H1 (cell line): ENCODE measurements around the gene MTF1. TPM values are rescaled to one million over a fixed set of nuclear protein-coding genes. Genes with fewer than 3 reads are reported as not detected.

ENCODE experiments used
- CTCF ChIA-PET: fragments of 300-600 bp; sonication (Branson Sonifier 250); formaldehyde crosslinking; loops from one replicate; lab custom pipeline; 2021; ENCODE audit not compliant: partially characterized antibody; lab: Charles Lee
- POLR2A ChIA-PET: fragments of 300-600 bp; sonication (Branson Sonifier 250); formaldehyde crosslinking; loops from one replicate; lab custom pipeline; 2021; ENCODE audit warnings: inconsistent platforms; ENCODE audit not compliant: partially characterized antibody; lab: Charles Lee
- DNase-seq, 2 experiments: peaks; one replicate each; pipeline versions ENCODE4 v3.0.0 to v3.0.0-alpha.2; 2010 to 2022; ENCODE audit warnings: low spot score in 2 of 2, low read depth in 1 of 2, mixed read lengths in 1 of 2
- FAIRE-seq: peaks from 2 replicates; lab custom pipeline; 2011; peaks lifted over from hg19 to GRCh38; lab: Jason Lieb, UNC
- H2AFZ ChIP-seq: 2 replicates; pipeline ENCODE4 v1.8.1; 2012; ENCODE audit warnings: low read length, inconsistent platforms
- H2AK5ac ChIP-seq: 2 replicates; pipeline ENCODE4 v1.6.1; 2013; ENCODE audit warnings: low read depth, low read length
- H2BK120ac ChIP-seq: replicated peaks from 2 replicates; pipeline ENCODE3; 2013; ENCODE audit warnings: low read depth, low read length, inconsistent platforms
- H2BK12ac ChIP-seq: 2 replicates; pipeline ENCODE4 v1.6.1; 2013; ENCODE audit warnings: low read depth, low read length
- H2BK15ac ChIP-seq: 2 replicates; pipeline ENCODE4 v1.6.1; 2013; ENCODE audit warnings: low read length
- H2BK20ac ChIP-seq: 2 replicates; pipeline ENCODE4 v1.6.1; 2013; ENCODE audit warnings: low read length
- H2BK5ac ChIP-seq: 2 replicates; pipeline ENCODE4 v1.6.1; 2013; ENCODE audit warnings: low read depth, low read length
- H3K14ac ChIP-seq: 2 replicates; pipeline ENCODE4 v1.6.1; 2013; ENCODE audit warnings: inconsistent platforms; ENCODE audit not compliant: insufficient read length
- H3K18ac ChIP-seq: 2 replicates; pipeline ENCODE4 v1.6.1; 2013; ENCODE audit warnings: low read length; ENCODE audit errors: extremely low read depth
- H3K23ac ChIP-seq: 2 replicates; pipeline ENCODE4 v1.6.1; 2013; ENCODE audit warnings: inconsistent platforms; ENCODE audit not compliant: insufficient read length
- H3K23me2 ChIP-seq: 2 replicates; pipeline ENCODE4 v1.6.1; 2013; ENCODE audit warnings: low read depth, low read length
- H3K27ac ChIP-seq: 2 replicates; pipeline ENCODE4 v1.6.1; 2011; ENCODE audit warnings: low read depth, low read length, inconsistent platforms
- H3K27me3 ChIP-seq, 4 experiments: replicated peaks in 1 of 4; 1 replicate in 1 of 4; 2 replicates in 3 of 4; pipeline versions ENCODE4 v1.6.1 to v1.8.1; 2011 to 2013; ENCODE audit warnings: low read length in 3 of 4, mild to moderate bottlenecking in 3 of 4, inconsistent platforms in 2 of 4, mixed read lengths in 2 of 4, moderate library complexity in 1 of 4; ENCODE audit not compliant: control insufficient read depth in 3 of 4, insufficient read depth in 3 of 4; ENCODE audit errors: extremely low read depth in 1 of 4
- H3K36me3 ChIP-seq, 4 experiments: 2 replicates each; pipeline versions ENCODE4 v1.6.1 to v1.8.1; 2011 to 2013; ENCODE audit warnings: mild to moderate bottlenecking in 4 of 4, low read length in 3 of 4, moderate library complexity in 2 of 4, control low read depth in 1 of 4, inconsistent platforms in 1 of 4; ENCODE audit not compliant: insufficient read depth in 4 of 4, control insufficient read depth in 2 of 4
- H3K4ac ChIP-seq: replicated peaks from 2 replicates; pipeline ENCODE3; 2013; ENCODE audit warnings: low read length, low read depth, mixed read lengths, inconsistent platforms; ENCODE audit not compliant: insufficient read length
- H3K4me1 ChIP-seq, 4 experiments: replicated peaks in 1 of 4; 1 replicate in 1 of 4; 2 replicates in 3 of 4; pipeline versions ENCODE4 v1.6.1 to v1.8.1; 2011 to 2013; ENCODE audit warnings: low read length in 3 of 4, inconsistent platforms in 2 of 4, mixed read lengths in 1 of 4; ENCODE audit not compliant: insufficient read depth in 4 of 4, control insufficient read depth in 3 of 4
- H3K4me2 ChIP-seq, 2 experiments: 2 replicates each; pipeline versions ENCODE4 v1.6.1 to v1.8.1; 2011 to 2013; ENCODE audit warnings: low read depth in 2 of 2, low read length in 2 of 2, control low read depth in 1 of 2, inconsistent platforms in 1 of 2, mild to moderate bottlenecking in 1 of 2; ENCODE audit not compliant: insufficient read depth in 1 of 2
- H3K4me3 ChIP-seq, 4 experiments: fragments of 200-600, 300-600 bp in 1 of 4; sonication (generic), shearing (Covaris generic), sonication (Bioruptor Twin) in 1 of 4; 2 replicates each; pipeline versions ENCODE4 v1.5.1 to v1.8.1; 2011 to 2016; ENCODE audit warnings: low read length in 4 of 4, low read depth in 3 of 4, control low read depth in 2 of 4, inconsistent platforms in 2 of 4, mild to moderate bottlenecking in 2 of 4, mixed read lengths in 1 of 4, moderate library complexity in 1 of 4; ENCODE audit not compliant: insufficient read depth in 2 of 4; ENCODE audit errors: extremely low read depth in 1 of 4
- H3K56ac ChIP-seq: replicated peaks from 2 replicates; pipeline ENCODE3; 2013; ENCODE audit warnings: low read depth, mild to moderate bottlenecking, mixed read lengths, low read length, inconsistent platforms; ENCODE audit not compliant: insufficient read length
- H3K79me1 ChIP-seq: 2 replicates; pipeline ENCODE4 v1.6.1; 2013; ENCODE audit warnings: low read depth, low read length, control low read depth
- H3K79me2 ChIP-seq, 2 experiments: 2 replicates each; pipeline versions ENCODE4 v1.6.1 to v1.8.1; 2012 to 2013; ENCODE audit warnings: low read length in 2 of 2, mild to moderate bottlenecking in 2 of 2, inconsistent platforms in 1 of 2; ENCODE audit not compliant: insufficient read depth in 2 of 2, control insufficient read depth in 1 of 2
- H3K9ac ChIP-seq, 4 experiments: replicated peaks in 1 of 4; 1 replicate in 1 of 4; 2 replicates in 3 of 4; pipeline versions ENCODE4 v1.6.1 to v1.8.1; 2011 to 2013; ENCODE audit warnings: low read depth in 3 of 4, low read length in 3 of 4, control low read depth in 2 of 4, mild to moderate bottlenecking in 2 of 4, moderate library complexity in 2 of 4, inconsistent platforms in 1 of 4; ENCODE audit errors: extremely low read depth in 1 of 4
- H3K9me3 ChIP-seq, 2 experiments: 2 replicates each; pipeline versions ENCODE4 v1.6.1 to v1.8.1; 2012 to 2013; ENCODE audit warnings: mild to moderate bottlenecking in 2 of 2, moderate library complexity in 2 of 2, control low read depth in 1 of 2, inconsistent platforms in 1 of 2, low read depth in 1 of 2, low read length in 1 of 2, mixed read lengths in 1 of 2; ENCODE audit not compliant: insufficient read depth in 2 of 2
- H4K20me1 ChIP-seq, 2 experiments: replicated peaks in 1 of 2; 2 replicates each; pipeline versions ENCODE3 to v1.8.1; 2011 to 2013; ENCODE audit warnings: inconsistent platforms in 2 of 2, low read length in 2 of 2, mild to moderate bottlenecking in 1 of 2; ENCODE audit not compliant: insufficient read depth in 2 of 2, control insufficient read depth in 1 of 2
- H4K5ac ChIP-seq: 2 replicates; pipeline ENCODE4 v1.6.1; 2013; ENCODE audit warnings: low read length, low read depth, mixed read lengths, inconsistent platforms; ENCODE audit not compliant: insufficient read length
- H4K8ac ChIP-seq: 2 replicates; pipeline ENCODE4 v1.8.0; 2013; ENCODE audit warnings: mild to moderate bottlenecking, moderate library complexity, low read length, inconsistent platforms; ENCODE audit not compliant: insufficient read depth; ENCODE audit errors: extremely low read depth
- H4K91ac ChIP-seq: replicated peaks from 2 replicates; pipeline ENCODE3; 2013; ENCODE audit warnings: low read length, mixed read lengths, inconsistent platforms; ENCODE audit not compliant: insufficient read length
- ASH2L ChIP-seq: fragments of 200-600, 300-600 bp; sonication (generic); IDR thresholded peaks from one replicate; pipeline ENCODE4 v1.7.1; 2017; ENCODE audit warnings: low read length
- BACH1 ChIP-seq: IDR thresholded peaks from 2 replicates; pipeline ENCODE4 v1.6.1; 2012; ENCODE audit warnings: low read length, improper control_type of control experiment
- CBX5 ChIP-seq: fragments of 300-800, 300-1000 bp; sonication (generic); IDR thresholded peaks from 2 replicates; pipeline ENCODE4 v1.7.1; 2016; ENCODE audit warnings: antibody characterized with exemption, low read length, low read depth
- EGR1 ChIP-seq: IDR thresholded peaks from 2 replicates; pipeline ENCODE4 v1.6.1; 2011; ENCODE audit warnings: low read depth, low read length, borderline replicate concordance
- EP300 ChIP-seq, 2 experiments: IDR thresholded peaks; 1 replicate in 1 of 2; 2 replicates in 1 of 2; pipeline ENCODE4 v1.6.1; 2011 to 2012; ENCODE audit warnings: low read depth in 2 of 2, low read length in 2 of 2, mild to moderate bottlenecking in 2 of 2, borderline replicate concordance in 1 of 2, inconsistent platforms in 1 of 2, moderate library complexity in 1 of 2
- JUN ChIP-seq: IDR thresholded peaks from 2 replicates; pipeline ENCODE4 v1.6.1; 2011; ENCODE audit warnings: low read depth, mild to moderate bottlenecking, improper control_type of control experiment, low read length
- KDM1A ChIP-seq: fragments of 200-600, 300-600 bp; sonication (generic); IDR thresholded peaks from 2 replicates; pipeline ENCODE4 v1.7.1; 2016; ENCODE audit warnings: mild to moderate bottlenecking, low read length, borderline replicate concordance
- POLR2A ChIP-seq, 2 experiments: IDR thresholded peaks; 1 replicate in 1 of 2; 2 replicates in 1 of 2; pipeline ENCODE4 v1.6.1; 2011; ENCODE audit warnings: low read depth in 2 of 2, low read length in 2 of 2, mild to moderate bottlenecking in 2 of 2; ENCODE audit errors: control extremely low read depth in 1 of 2
- POU5F1 ChIP-seq: IDR thresholded peaks from 2 replicates; pipeline ENCODE4 v1.6.1; 2011; ENCODE audit warnings: low read depth, mild to moderate bottlenecking, low read length, moderate library complexity
- RAD21 ChIP-seq, 2 experiments: IDR thresholded peaks in 1 of 2; conservative IDR thresholded peaks in 1 of 2; 2 replicates each; pipeline ENCODE4 v1.6.1; 2011; ENCODE audit warnings: low read depth in 2 of 2, low read length in 2 of 2, improper control_type of control experiment in 1 of 2, inconsistent platforms in 1 of 2, mild to moderate bottlenecking in 1 of 2, moderate library complexity in 1 of 2
- RBBP5 ChIP-seq: IDR thresholded peaks from 2 replicates; pipeline ENCODE4 v1.7.1; 2012; ENCODE audit warnings: low read depth, mild to moderate bottlenecking, inconsistent platforms, low read length, moderate library complexity, borderline replicate concordance
- SIX5 ChIP-seq: IDR thresholded peaks from 2 replicates; pipeline ENCODE4 v1.6.1; 2011; ENCODE audit warnings: mild to moderate bottlenecking, low read depth, low read length
- SP1 ChIP-seq: IDR thresholded peaks from 2 replicates; pipeline ENCODE4 v1.6.1; 2011; ENCODE audit warnings: low read depth, low read length
- SP2 ChIP-seq: IDR thresholded peaks from 2 replicates; pipeline ENCODE4 v1.6.1; 2012; ENCODE audit warnings: mild to moderate bottlenecking, low read length, inconsistent platforms
- SUZ12 ChIP-seq: fragments of 200-600 bp; sonication (generic); IDR thresholded peaks from 2 replicates; pipeline ENCODE4 v1.6.1; 2012; ENCODE audit warnings: mild to moderate bottlenecking, inconsistent platforms, low read length, moderate library complexity, mixed read lengths
- WGBS, 2 experiments: shearing (Covaris generic) in 1 of 2; methylation state at CpG; one replicate each; pipeline versions ENCODE4 v1.1.6 to v1.1.7; 2013 to 2015; ENCODE audit warnings: low lambda C conversion rate in 2 of 2, mixed read lengths in 2 of 2, inconsistent platforms in 1 of 2, low coverage in 1 of 2, missing lambda C conversion rate in 1 of 2; ENCODE audit not compliant: insufficient replicate concordance in 2 of 2, insufficient coverage in 1 of 2, insufficient read length in 1 of 2; ENCODE audit errors: extremely low coverage in 1 of 2, missing lambda C conversion rate in 1 of 2; 5-methylcytosine and 5-hydroxymethylcytosine counted together
- polyA plus RNA-seq, 7 experiments: library from polyadenylated mRNA; depleted of rRNA in 3 of 7; stranded (reverse) in 5 of 7; unstranded in 2 of 7; fragments of >200 nt in 5 of 7; fragments of 200-250 nt in 2 of 7; gene quantifications; 1 replicate in 5 of 7; 2 replicates in 1 of 7; 4 replicates in 1 of 7; pipeline versions ENCODE4 v1.2.1 to v1.2.3, GENCODE V29; 2011 to 2013; ENCODE audit warnings: missing spikeins in 2 of 7, mixed read lengths in 2 of 7
- total RNA-seq: library from RNA; stranded (reverse); fragmentation: NEBNext Ultra II Directional; extraction: Animal tissue kit (Norgen Biotek cat#: 25700); gene quantifications from 2 replicates; pipeline ENCODE4 v1.2.1, GENCODE V29; 2021

Gene MTF1
- total and polyA plus RNA-seq, 2 of the 8 experiments (the other 6 are each of a cell fraction or from before 2014, with no cell fraction given), result 4.0 to 15.5 TPM

- Histone ChIP-seq H2AFZ (no peak overlapping the region), H3K14ac (no peak overlapping the region)
- WGBS, 2 experiments, result 50% methylated on average over 5 of the region's 5 CpGs; no CpG with 5 or more reads in 1 of the 2 experiments
- no peak for TF ChIP-seq EP300 (IDR thresholded peaks at IDR 0.05; ENCODE audit: borderline replicate concordance in 1 of 2, low read depth in 2 of 2, low read length in 2 of 2)
- TF ChIP-seq CBX5, result no peak
- no peak for TF ChIP-seq RBBP5
- no peak for TF ChIP-seq POLR2A (IDR thresholded peaks at IDR 0.05; ENCODE audit: control extremely low read depth in 1 of 2, low read depth in 2 of 2, low read length in 2 of 2)
- no peak for TF ChIP-seq ASH2L
- TF ChIP-seq RAD21 (IDR thresholded peaks at IDR 0.05 in 1 of 2, conservative IDR thresholded peaks at IDR 0.05 in 1 of 2; ENCODE audit: low read depth in 2 of 2, low read length in 2 of 2), result no peak
- no peak for TF ChIP-seq KDM1A
- TF ChIP-seq BACH1, result no peak
- TF ChIP-seq SIX5, result no peak
- no peak for TF ChIP-seq SP1
- no peak for TF ChIP-seq EGR1
- no peak for TF ChIP-seq POU5F1
- TF ChIP-seq JUN, result no peak
- no peak for TF ChIP-seq SP2
- no peak for TF ChIP-seq SUZ12
These were observed 914 bp upstream of the MTF1 start for GRCh38 chr1:37860346-37860666.

More at GRCh38 chr1:37860346-37860666, 914 bp upstream of the MTF1 start:
- no peak overlapping the region for H3K9ac ChIP-seq
- no peak overlapping the region for H4K8ac ChIP-seq
- no peak overlapping the region for H3K56ac ChIP-seq
- FAIRE-seq, result no peak
- H3K9me3 ChIP-seq, result no peaks in the 10 kb centered on the region
- H4K91ac ChIP-seq, result no peak overlapping the region
- no peak overlapping the region for H2BK12ac ChIP-seq
- no peaks in the 10 kb centered on the region for H3K27me3 ChIP-seq
- no peak for DNase-seq
- no peak overlapping the region for H2AK5ac ChIP-seq
- H3K4me1 ChIP-seq, result no peaks in the 10 kb centered on the region
- no peak overlapping the region for H3K18ac ChIP-seq
- POLR2A ChIA-PET, result interaction anchor here (0.9 to 2.3 kb wide), 10 partner anchors 10 to 152 kb away, joined by 3 to 23 read pairs (median 4); partner anchors contain the start of genes C1orf122, UTP11 and YRDC
- H3K79me1 ChIP-seq, result 0 out of 2 replicates have a peak, but pooled peaks cover 2% of the 10 kb centered on the region
- H4K5ac ChIP-seq, result peak overlapping the region; percentile 44
- H3K4ac ChIP-seq, result no peak overlapping the region
- peak overlapping the region in 3 of 4 experiments; percentile 88 to 100 (median 100); a peak in 6 of 8 replicates for H3K4me3 ChIP-seq
- peaks cover 0 to 1% of the 10 kb centered on the region in 2 experiments for H4K20me1 ChIP-seq
- peak overlapping the region; percentile 22 to 85 for H3K4me2 ChIP-seq
- no peak overlapping the region for H3K27ac ChIP-seq
- no peak overlapping the region for H2BK15ac ChIP-seq
- peaks cover 0 to 13% of the 10 kb centered on the region in 2 experiments; a peak in 3 of 4 replicates for H3K79me2 ChIP-seq
- no peak overlapping the region for H3K23ac ChIP-seq
- peaks cover 5 to 12% (median 8%) of the 10 kb centered on the region in 4 experiments; a peak in 6 of 8 replicates for H3K36me3 ChIP-seq
- 0 out of 2 replicates have a peak overlapping the region, but pooled peaks have one; percentile 76 for H2BK5ac ChIP-seq
- CTCF ChIA-PET, result interaction anchor here (0.8 to 3.9 kb wide), 21 partner anchors 10 to 168 kb away, joined by 3 to 22 read pairs (median 5); partner anchors contain the start of genes CDCA8 and INPP5B
- H2BK20ac ChIP-seq, result no peak overlapping the region
- H3K23me2 ChIP-seq, result no peaks in the 10 kb centered on the region; the same call in 1 of the 2 replicates
- no peak overlapping the region for H2BK120ac ChIP-seq
